Measurements from ENCODE around the gene RALGAPA2. TPM values are rescaled to one million over a fixed set of nuclear protein-coding genes. Genes with fewer than 3 reads are reported as not detected.

Gene RALGAPA2
- total and polyA plus RNA-seq, 2 of the 13 experiments (the other 11 are each of a cell fraction or from before 2014, with no cell fraction given): 13.8 to 17.7 TPM

GRCh38 chr20:20712474-20713243 is at the start of gene RALGAPA2 (continued):
- no peak for TF ChIP-seq PRDM15 (CRISPR knock-in tag; IDR thresholded peaks at IDR 0.05)
- TF ChIP-seq SRF (IDR thresholded peaks at IDR 0.05; ENCODE audit: low read depth, low read length): no peak; the same call in 1 of the 2 replicates
- no peak for TF ChIP-seq HMGA1 (CRISPR knock-in tag; conservative IDR thresholded peaks at IDR 0.05)
- TF ChIP-seq ZNF7 (CRISPR knock-in tag; IDR thresholded peaks at IDR 0.05): no peak
- no peak for TF ChIP-seq RNF219 (CRISPR knock-in tag; IDR thresholded peaks at IDR 0.05)
- TF ChIP-seq FOXA3 (CRISPR knock-in tag; IDR thresholded peaks at IDR 0.05): peak; percentile 56; the same call in 1 of the 2 replicates
- no peak for TF ChIP-seq AFF4 (CRISPR knock-in tag; IDR thresholded peaks at IDR 0.05)
- no peak for TF ChIP-seq TRIM22 (IDR thresholded peaks at IDR 0.05)
- TF ChIP-seq CEBPG (CRISPR knock-in tag; IDR thresholded peaks at IDR 0.05): no peak; the same call in 1 of the 2 replicates
- peak; percentile 82 for TF ChIP-seq ZNF124 (CRISPR knock-in tag; IDR thresholded peaks at IDR 0.05)
- TF ChIP-seq ZNF383 (CRISPR knock-in tag; IDR thresholded peaks at IDR 0.05; ENCODE audit: borderline replicate concordance): no peak
- no peak for TF ChIP-seq ONECUT2 (CRISPR knock-in tag; IDR thresholded peaks at IDR 0.05)
- peak; percentile 55; the same call in 1 of the 3 replicates for TF ChIP-seq MXI1 (IDR thresholded peaks at IDR 0.05; ENCODE audit: borderline replicate concordance, low read depth, low read length)
- no peak; the same call in 1 of the 2 replicates for TF ChIP-seq ZNF280B (CRISPR knock-in tag; IDR thresholded peaks at IDR 0.05; ENCODE audit: borderline replicate concordance)
- TF ChIP-seq ZSCAN31 (CRISPR knock-in tag; IDR thresholded peaks at IDR 0.05; ENCODE audit: low read depth): peak; percentile 79
- TF ChIP-seq ZNF569 (CRISPR knock-in tag; IDR thresholded peaks at IDR 0.05; ENCODE audit: borderline replicate concordance): no peak
- no peak; the same call in none of the 2 replicates for TF ChIP-seq KAT8 (CRISPR knock-in tag; IDR thresholded peaks at IDR 0.05)

All from HepG2 (cell line).